Measurements from ENCODE around the gene CUL9.

Gene CUL9

DNA sequence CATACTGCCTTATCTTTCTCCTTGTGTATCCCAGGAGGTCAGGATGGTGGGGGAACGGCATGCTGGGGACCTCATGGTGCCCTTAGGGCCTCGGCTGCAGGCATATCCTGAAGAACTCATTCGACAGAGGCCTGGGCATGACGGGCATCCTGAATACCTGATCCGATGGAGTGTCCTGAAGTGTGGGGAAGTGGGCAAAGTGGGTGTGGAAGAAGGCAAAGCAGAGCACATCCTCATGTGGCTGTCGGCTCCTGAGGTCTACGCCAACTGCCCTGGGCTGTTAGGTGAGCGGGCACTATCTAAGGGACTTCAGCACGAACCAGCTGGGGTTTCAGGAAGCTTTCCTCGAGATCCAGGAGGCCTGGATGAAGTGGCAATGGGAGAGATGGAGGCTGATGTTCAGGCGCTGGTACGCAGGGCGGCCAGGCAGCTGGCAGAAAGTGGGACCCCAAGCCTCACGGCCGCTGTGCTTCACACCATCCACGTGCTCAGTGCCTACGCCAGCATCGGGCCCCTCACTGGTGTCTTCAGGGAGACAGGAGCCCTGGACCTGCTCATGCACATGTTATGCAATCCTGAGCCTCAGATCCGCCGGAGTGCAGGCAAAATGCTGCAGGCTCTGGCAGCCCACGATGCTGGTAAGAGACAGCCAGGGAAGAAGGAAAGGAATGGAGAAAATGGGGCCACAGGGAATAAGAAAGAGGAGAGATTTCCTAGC, 2.4 kb downstream of the CUL9 start:
- H3K27ac ChIP-seq (ENCODE audit: low read depth, low read length): no peak overlapping the region
- no peaks in the 10 kb centered on the region for H3K27me3 ChIP-seq (ENCODE audit: control insufficient read depth, insufficient read depth, low read length)
- no peak overlapping the region for H3K4me3 ChIP-seq (ENCODE audit: low read depth, low read length)
- peaks cover 10% of the 10 kb centered on the region for H3K36me3 ChIP-seq (ENCODE audit: control insufficient read depth, insufficient read depth, low read length)
- H3K9me3 ChIP-seq (ENCODE audit: control insufficient read depth, insufficient read depth, low read length): no peaks in the 10 kb centered on the region
- peaks cover 9% of the 10 kb centered on the region; the same call in 1 of the 2 replicates for H3K4me1 ChIP-seq (ENCODE audit: control insufficient read depth, insufficient read depth, low read length)
- H3K9ac ChIP-seq (ENCODE audit: low read depth, low read length): no peak overlapping the region

GRCh38 chr6:43185391-43185985, 3.5 kb downstream of the CUL9 start:
- Histone ChIP-seq H3K27ac (ENCODE audit: low read depth, low read length) (no peak overlapping the region), H3K27me3 (ENCODE audit: control insufficient read depth, insufficient read depth, low read length) (no peaks in the 10 kb centered on the region), H3K9me3 (ENCODE audit: control insufficient read depth, insufficient read depth, low read length) (no peaks in the 10 kb centered on the region), H3K9ac (ENCODE audit: low read depth, low read length) (no peak overlapping the region), H3K4me1 (ENCODE audit: control insufficient read depth, insufficient read depth, low read length) (peaks cover 9% of the 10 kb centered on the region; the same call in 1 of the 2 replicates), H3K36me3 (ENCODE audit: control insufficient read depth, insufficient read depth, low read length) (peaks cover 8% of the 10 kb centered on the region; the same call in 1 of the 2 replicates), H3K4me3 (ENCODE audit: low read depth, low read length) (no peak overlapping the region)

GRCh38 chr6:43186019-43186418, 4.0 kb downstream of the CUL9 start:
- Histone ChIP-seq H3K27me3 (ENCODE audit: control insufficient read depth, insufficient read depth, low read length) (no peaks in the 10 kb centered on the region), H3K27ac (ENCODE audit: low read depth, low read length) (no peak overlapping the region), H3K9me3 (ENCODE audit: control insufficient read depth, insufficient read depth, low read length) (no peaks in the 10 kb centered on the region), H3K9ac (ENCODE audit: low read depth, low read length) (no peak overlapping the region), H3K4me1 (ENCODE audit: control insufficient read depth, insufficient read depth, low read length) (peaks cover 8% of the 10 kb centered on the region; the same call in 1 of the 2 replicates), H3K4me3 (ENCODE audit: low read depth, low read length) (no peak overlapping the region), H3K36me3 (ENCODE audit: control insufficient read depth, insufficient read depth, low read length) (peaks cover 8% of the 10 kb centered on the region; the same call in 1 of the 2 replicates)

- no peaks in the 10 kb centered on the region for H3K9me3 ChIP-seq (ENCODE audit: control insufficient read depth, insufficient read depth, low read length)
- no peaks in the 10 kb centered on the region for H3K27me3 ChIP-seq (ENCODE audit: control insufficient read depth, insufficient read depth, low read length)
- H3K9ac ChIP-seq (ENCODE audit: low read depth, low read length): no peak overlapping the region
- H3K4me3 ChIP-seq (ENCODE audit: low read depth, low read length): no peak overlapping the region
- peaks cover 8% of the 10 kb centered on the region; the same call in 1 of the 2 replicates for H3K36me3 ChIP-seq (ENCODE audit: control insufficient read depth, insufficient read depth, low read length)
- no peak overlapping the region for H3K27ac ChIP-seq (ENCODE audit: low read depth, low read length)
- H3K4me1 ChIP-seq (ENCODE audit: control insufficient read depth, insufficient read depth, low read length): 0 out of 2 replicates have a peak, but pooled peaks cover 4% of the 10 kb centered on the region
Measured at GRCh38 chr6:43186706-43187105, 4.7 kb downstream of the CUL9 start.

- Histone ChIP-seq H3K9ac (ENCODE audit: low read depth, low read length) (no peak overlapping the region), H3K36me3 (ENCODE audit: control insufficient read depth, insufficient read depth, low read length) (peaks cover 8% of the 10 kb centered on the region; the same call in 1 of the 2 replicates), H3K9me3 (ENCODE audit: control insufficient read depth, insufficient read depth, low read length) (no peaks in the 10 kb centered on the region), H3K4me3 (ENCODE audit: low read depth, low read length) (no peak overlapping the region), H3K4me1 (ENCODE audit: control insufficient read depth, insufficient read depth, low read length) (no peaks in the 10 kb centered on the region), H3K27ac (ENCODE audit: low read depth, low read length) (no peak overlapping the region), H3K27me3 (ENCODE audit: control insufficient read depth, insufficient read depth, low read length) (no peaks in the 10 kb centered on the region)
Measured at GRCh38 chr6:43187821-43188220, 5.8 kb downstream of the CUL9 start.

GRCh38 chr6:43188426-43188825, 6.4 kb downstream of the CUL9 start:
- Histone ChIP-seq H3K4me1 (ENCODE audit: control insufficient read depth, insufficient read depth, low read length) (no peaks in the 10 kb centered on the region), H3K9ac (ENCODE audit: low read depth, low read length) (no peak overlapping the region), H3K27ac (ENCODE audit: low read depth, low read length) (no peak overlapping the region), H3K27me3 (ENCODE audit: control insufficient read depth, insufficient read depth, low read length) (no peaks in the 10 kb centered on the region), H3K9me3 (ENCODE audit: control insufficient read depth, insufficient read depth, low read length) (no peaks in the 10 kb centered on the region), H3K36me3 (ENCODE audit: control insufficient read depth, insufficient read depth, low read length) (peaks cover 8% of the 10 kb centered on the region; the same call in 1 of the 2 replicates), H3K4me3 (ENCODE audit: low read depth, low read length) (no peak overlapping the region)

GRCh38 chr6:43189776-43190304, 7.8 kb downstream of the CUL9 start:
- H3K4me1 ChIP-seq (ENCODE audit: control insufficient read depth, insufficient read depth, low read length): no peaks in the 10 kb centered on the region
- H3K9me3 ChIP-seq (ENCODE audit: control insufficient read depth, insufficient read depth, low read length): no peaks in the 10 kb centered on the region
- H3K4me3 ChIP-seq (ENCODE audit: low read depth, low read length): no peak overlapping the region
- no peak overlapping the region for H3K27ac ChIP-seq (ENCODE audit: low read depth, low read length)
- no peak overlapping the region for H3K9ac ChIP-seq (ENCODE audit: low read depth, low read length)
- H3K27me3 ChIP-seq (ENCODE audit: control insufficient read depth, insufficient read depth, low read length): no peaks in the 10 kb centered on the region
- peaks cover 8% of the 10 kb centered on the region; the same call in 1 of the 2 replicates for H3K36me3 ChIP-seq (ENCODE audit: control insufficient read depth, insufficient read depth, low read length)

- Histone ChIP-seq H3K27me3 (ENCODE audit: control insufficient read depth, insufficient read depth, low read length) (no peaks in the 10 kb centered on the region), H3K4me1 (ENCODE audit: control insufficient read depth, insufficient read depth, low read length) (no peaks in the 10 kb centered on the region), H3K4me3 (ENCODE audit: low read depth, low read length) (no peak overlapping the region), H3K9ac (ENCODE audit: low read depth, low read length) (no peak overlapping the region), H3K9me3 (ENCODE audit: control insufficient read depth, insufficient read depth, low read length) (no peaks in the 10 kb centered on the region), H3K36me3 (ENCODE audit: control insufficient read depth, insufficient read depth, low read length) (peaks cover 8% of the 10 kb centered on the region; the same call in 1 of the 2 replicates), H3K27ac (ENCODE audit: low read depth, low read length) (no peak overlapping the region)
Measured at GRCh38 chr6:43192911-43193310, 10.9 kb downstream of the CUL9 start.

- no peak overlapping the region for H3K4me3 ChIP-seq (ENCODE audit: low read depth, low read length)
- peaks cover 7% of the 10 kb centered on the region; the same call in 1 of the 2 replicates for H3K36me3 ChIP-seq (ENCODE audit: control insufficient read depth, insufficient read depth, low read length)
- H3K4me1 ChIP-seq (ENCODE audit: control insufficient read depth, insufficient read depth, low read length): no peaks in the 10 kb centered on the region
- no peaks in the 10 kb centered on the region for H3K9me3 ChIP-seq (ENCODE audit: control insufficient read depth, insufficient read depth, low read length)
- no peaks in the 10 kb centered on the region for H3K27me3 ChIP-seq (ENCODE audit: control insufficient read depth, insufficient read depth, low read length)
- no peak overlapping the region for H3K27ac ChIP-seq (ENCODE audit: low read depth, low read length)
- H3K9ac ChIP-seq (ENCODE audit: low read depth, low read length): no peak overlapping the region
Measured at GRCh38 chr6:43193929-43194328, 11.9 kb downstream of the CUL9 start.

GRCh38 chr6:43196337-43196736, 14.3 kb downstream of the CUL9 start:
- Histone ChIP-seq H3K4me1 (ENCODE audit: control insufficient read depth, insufficient read depth, low read length) (no peaks in the 10 kb centered on the region), H3K4me3 (ENCODE audit: low read depth, low read length) (no peak overlapping the region), H3K27me3 (ENCODE audit: control insufficient read depth, insufficient read depth, low read length) (no peaks in the 10 kb centered on the region), H3K27ac (ENCODE audit: low read depth, low read length) (no peak overlapping the region), H3K9ac (ENCODE audit: low read depth, low read length) (no peak overlapping the region), H3K9me3 (ENCODE audit: control insufficient read depth, insufficient read depth, low read length) (no peaks in the 10 kb centered on the region), H3K36me3 (ENCODE audit: control insufficient read depth, insufficient read depth, low read length) (peaks cover 10% of the 10 kb centered on the region; the same call in 1 of the 2 replicates)

DNA sequence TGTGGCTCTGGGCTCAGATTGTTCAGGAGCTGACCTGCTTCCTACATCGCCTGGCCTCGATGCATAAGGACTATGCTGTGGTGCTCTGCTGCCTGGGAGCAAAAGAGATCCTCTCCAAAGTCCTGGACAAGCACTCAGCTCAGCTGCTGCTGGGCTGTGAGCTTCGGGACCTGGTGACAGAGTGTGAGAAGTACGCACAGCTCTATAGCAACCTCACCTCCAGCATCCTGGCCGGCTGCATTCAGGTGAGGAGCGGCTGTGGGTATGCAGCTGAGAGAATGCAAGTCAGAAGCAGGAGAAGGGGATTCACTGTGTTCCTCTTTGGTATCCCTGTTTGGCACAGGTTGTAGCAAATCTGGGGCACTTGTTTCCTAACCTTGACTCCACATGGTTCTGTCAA, 17.9 kb downstream of the CUL9 start:
- H3K4me1 ChIP-seq (ENCODE audit: control insufficient read depth, insufficient read depth, low read length): no peaks in the 10 kb centered on the region
- H3K36me3 ChIP-seq (ENCODE audit: control insufficient read depth, insufficient read depth, low read length): peaks cover 10% of the 10 kb centered on the region; the same call in 1 of the 2 replicates
- no peaks in the 10 kb centered on the region for H3K9me3 ChIP-seq (ENCODE audit: control insufficient read depth, insufficient read depth, low read length)
- H3K4me3 ChIP-seq (ENCODE audit: low read depth, low read length): no peak overlapping the region
- H3K27ac ChIP-seq (ENCODE audit: low read depth, low read length): no peak overlapping the region
- H3K27me3 ChIP-seq (ENCODE audit: control insufficient read depth, insufficient read depth, low read length): no peaks in the 10 kb centered on the region
- no peak overlapping the region for H3K9ac ChIP-seq (ENCODE audit: low read depth, low read length)

All from HUES48 (cell line).